SK-N-SH (cell line): ENCODE results near the gene AGR3. TPM values are rescaled to one million over a fixed set of nuclear protein-coding genes. Genes with fewer than 3 reads are reported as not detected.

Source experiments
- CTCF ChIA-PET: fragments of 300-600, 350-600 bp; formaldehyde crosslinking; extraction: SDS; loops from one replicate; lab custom pipeline; 2021; lab: Yijun Ruan, JAX
- POLR2A ChIA-PET: fragments of 350-600 bp; sonication (Branson Sonifier 250); formaldehyde crosslinking; extraction: SDS; loops from one replicate; lab custom pipeline; 2020; ENCODE audit warnings: antibody characterized with exemption, inconsistent platforms; lab: Yijun Ruan, JAX
- DNase-seq: peaks from one replicate; pipeline ENCODE4 v3.0.0; 2012
- H2AFZ ChIP-seq: fragments of 200-600 bp; sonication (generic); 2 replicates; pipeline ENCODE4 v1.8.1; 2016; ENCODE audit warnings: antibody characterized with exemption, mild to moderate bottlenecking, low read depth
- H3F3A ChIP-seq: fragments of 200-600 bp; sonication (generic); replicated peaks from 2 replicates; pipeline ENCODE3; 2016; ENCODE audit warnings: antibody characterized with exemption, mild to moderate bottlenecking; ENCODE audit not compliant: insufficient read depth
- H3K27ac ChIP-seq, 2 experiments: fragments of 200-500 bp in 1 of 2; fragments of 200-600 bp in 1 of 2; sonication (Bioruptor generic) in 1 of 2; sonication (generic), shearing (Covaris generic) in 1 of 2; 2 replicates each; pipeline versions ENCODE4 v1.5.1 to v1.6.1; 2014 to 2016; ENCODE audit warnings: low read depth in 2 of 2, inconsistent platforms in 1 of 2, low read length in 1 of 2, mild to moderate bottlenecking in 1 of 2, mixed read lengths in 1 of 2
- H3K27me3 ChIP-seq: fragments of 200-600 bp; sonication (generic), shearing (Covaris generic); 2 replicates; pipeline ENCODE4 v1.6.1; 2016; ENCODE audit warnings: mixed run types; ENCODE audit not compliant: insufficient read depth
- H3K36me3 ChIP-seq, 2 experiments: fragments of 200-500 bp in 1 of 2; fragments of 200-600 bp in 1 of 2; sonication (Bioruptor generic) in 1 of 2; sonication (generic) in 1 of 2; replicated peaks in 1 of 2; 2 replicates each; pipeline versions ENCODE3 to v1.5.1; 2014 to 2016; ENCODE audit warnings: low read length in 1 of 2, mild to moderate bottlenecking in 1 of 2; ENCODE audit not compliant: insufficient read depth in 2 of 2, control insufficient read depth in 1 of 2
- H3K4me1 ChIP-seq, 2 experiments: fragments of 200-500 bp in 1 of 2; fragments of 200-600 bp in 1 of 2; sonication (Bioruptor generic) in 1 of 2; sonication (generic), shearing (Covaris generic) in 1 of 2; 2 replicates each; pipeline versions ENCODE4 v1.5.1 to v1.6.1; 2014 to 2016; ENCODE audit warnings: low read depth in 1 of 2, low read length in 1 of 2, mixed run types in 1 of 2; ENCODE audit not compliant: insufficient read depth in 2 of 2, control insufficient read depth in 1 of 2
- H3K4me2 ChIP-seq: fragments of 200-600 bp; sonication (generic), shearing (Covaris generic); 2 replicates; pipeline ENCODE4 v1.6.1; 2017; ENCODE audit warnings: mixed run types
- H3K4me3 ChIP-seq, 2 experiments: fragments of 200-500 bp in 1 of 2; fragments of 200-600 bp in 1 of 2; sonication (Bioruptor generic) in 1 of 2; sonication (generic), shearing (Covaris generic) in 1 of 2; 2 replicates each; pipeline versions ENCODE4 v1.5.1 to v1.8.1; 2014 to 2016; ENCODE audit warnings: low read depth in 2 of 2, inconsistent platforms in 1 of 2, low read length in 1 of 2, mild to moderate bottlenecking in 1 of 2, mixed read lengths in 1 of 2, moderate library complexity in 1 of 2
- H3K79me2 ChIP-seq: fragments of 200-600 bp; sonication (generic); 2 replicates; pipeline ENCODE4 v1.8.1; 2017; ENCODE audit warnings: mild to moderate bottlenecking; ENCODE audit not compliant: insufficient read depth
- H3K9ac ChIP-seq: fragments of 200-600 bp; sonication (generic); 2 replicates; pipeline ENCODE4 v1.6.1; 2017; ENCODE audit warnings: mixed run types
- H3K9me2 ChIP-seq: fragments of 200-600 bp; sonication (generic); 2 replicates; pipeline ENCODE4 v1.6.1; 2017; ENCODE audit warnings: mixed run types
- H3K9me3 ChIP-seq: fragments of 200-600 bp; sonication (generic); 2 replicates; pipeline ENCODE4 v1.6.1; 2017; ENCODE audit warnings: mixed run types, mild to moderate bottlenecking, moderate library complexity
- H4K20me1 ChIP-seq: fragments of 200-600 bp; sonication (generic); 2 replicates; pipeline ENCODE4 v1.6.1; 2017; ENCODE audit warnings: mild to moderate bottlenecking, mixed run types; ENCODE audit not compliant: insufficient read depth
- CHD2 ChIP-seq: fragments of 150-350 bp; IDR thresholded peaks from 2 replicates; pipeline ENCODE4 v1.6.1; 2018; ENCODE audit warnings: low read length; ENCODE audit not compliant: partially characterized antibody
- EP300 ChIP-seq, 2 experiments: IDR thresholded peaks; 2 replicates each; pipeline versions ENCODE4 v1.4.0 to v1.6.1; 2012; ENCODE audit warnings: borderline replicate concordance in 1 of 2, low read depth in 1 of 2, low read length in 1 of 2
- FOSL2 ChIP-seq: IDR thresholded peaks from 2 replicates; pipeline ENCODE4 v1.4.0; 2012; ENCODE audit warnings: low read depth, mild to moderate bottlenecking, moderate library complexity, borderline replicate concordance
- GATA2 ChIP-seq: sonication (generic); formaldehyde crosslinking; IDR thresholded peaks from 2 replicates; pipeline ENCODE4 v1.5.0; 2020; ENCODE audit warnings: mild to moderate bottlenecking, missing genetic modification reagents
- JUND ChIP-seq: IDR thresholded peaks from 2 replicates; pipeline ENCODE4 v1.4.0; 2012
- MXI1 ChIP-seq: IDR thresholded peaks from 2 replicates; pipeline ENCODE4 v1.6.1; 2012; ENCODE audit warnings: mild to moderate bottlenecking, low read depth, low read length, improper control_type of control experiment
- RFX5 ChIP-seq: IDR thresholded peaks from 2 replicates; pipeline ENCODE4 v1.6.1; 2012; ENCODE audit warnings: mild to moderate bottlenecking, improper control_type of control experiment, low read length
- TAF1 ChIP-seq: IDR thresholded peaks from 2 replicates; pipeline ENCODE4 v1.6.1; 2012; ENCODE audit warnings: low read depth, mild to moderate bottlenecking, low read length, moderate library complexity, borderline replicate concordance
- WGBS: methylation state at CpG from one replicate; pipeline ENCODE4 v1.1.6; 2017; ENCODE audit warnings: low lambda C conversion rate; 5-methylcytosine and 5-hydroxymethylcytosine counted together
- polyA plus RNA-seq, 3 experiments: library from polyadenylated mRNA; depleted of rRNA; stranded (reverse); fragments of >200 nt; gene quantifications; 2 replicates each; pipeline ENCODE4 v1.2.3, GENCODE V29; 2012
- TF ChIP-seq, protein P1 (sequence below): fragments of 150-350 bp; IDR thresholded peaks from 2 replicates; pipeline ENCODE4 v1.6.1; 2017; ENCODE audit warnings: antibody characterized with exemption, low read length, low read depth, borderline replicate concordance

Gene AGR3
- polyA plus RNA-seq, 1 of the 3 experiments (the other 2 are of a cell fraction): not detected

- H3K27me3 ChIP-seq: peaks cover 39% of the 10 kb centered on the region; the same call in 1 of the 2 replicates
- no peak for TF ChIP-seq TAF1
- no peak for TF ChIP-seq GATA2 (CRISPR knock-in tag)
- TF ChIP-seq CHD2: no peak
- TF ChIP-seq, protein P1, sequence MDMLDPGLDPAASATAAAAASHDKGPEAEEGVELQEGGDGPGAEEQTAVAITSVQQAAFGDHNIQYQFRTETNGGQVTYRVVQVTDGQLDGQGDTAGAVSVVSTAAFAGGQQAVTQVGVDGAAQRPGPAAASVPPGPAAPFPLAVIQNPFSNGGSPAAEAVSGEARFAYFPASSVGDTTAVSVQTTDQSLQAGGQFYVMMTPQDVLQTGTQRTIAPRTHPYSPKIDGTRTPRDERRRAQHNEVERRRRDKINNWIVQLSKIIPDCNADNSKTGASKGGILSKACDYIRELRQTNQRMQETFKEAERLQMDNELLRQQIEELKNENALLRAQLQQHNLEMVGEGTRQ: no peak
- CTCF ChIA-PET: interaction anchor here (0.7 to 1.9 kb wide), 3 partner anchors 10 to 48 kb away, joined by 3 to 4 read pairs (median 3); no protein-coding TSS in a partner anchor
Observed at GRCh38 chr7:16849296-16850148, 32.3 kb downstream of the AGR3 start.

GRCh38 chr7:16847381-16847860, 34.4 kb downstream of the AGR3 start:
- DNase-seq: no peak
- CTCF ChIA-PET: interaction anchor here (0.7 to 1.5 kb wide), 2 partner anchors 13 to 152 kb away, joined by 3 to 5 read pairs; no protein-coding TSS in a partner anchor
- H3K4me2 ChIP-seq: peak overlapping the region; percentile 52; the same call in 1 of the 2 replicates
- TF ChIP-seq RFX5 (no peak), MXI1 (no peak), FOSL2 (0 out of 2 replicates have a peak, but pooled peaks have one; percentile 4), EP300 (IDR thresholded peaks at IDR 0.05; ENCODE audit: borderline replicate concordance in 1 of 2, low read depth in 1 of 2, low read length in 1 of 2) (no peak), JUND (no peak)
- no peaks in the 10 kb centered on the region for H3K36me3 ChIP-seq
- H3K9ac ChIP-seq: no peak overlapping the region
- H3K27me3 ChIP-seq: peaks cover 23% of the 10 kb centered on the region; the same call in 1 of the 2 replicates
- 20% methylated on average over 6 of the region's 6 CpGs for WGBS
- H2AFZ ChIP-seq: no peak overlapping the region
- H3K79me2 ChIP-seq: no peaks in the 10 kb centered on the region
- H3K4me1 ChIP-seq: peaks cover 0 to 4% of the 10 kb centered on the region in 2 experiments; a peak in 1 of 4 replicates
- H3K9me3 ChIP-seq: no peaks in the 10 kb centered on the region
- H3K4me3 ChIP-seq: no peak overlapping the region
- POLR2A ChIA-PET: no interaction called here
- H4K20me1 ChIP-seq: no peaks in the 10 kb centered on the region
- H3K27ac ChIP-seq: no peak overlapping the region
- H3F3A ChIP-seq: no peaks in the 10 kb centered on the region
- H3K9me2 ChIP-seq: no peaks in the 10 kb centered on the region

More at GRCh38 chr7:16849296-16850148, 32.3 kb downstream of the AGR3 start:
- Histone ChIP-seq H3K9me2 (no peaks in the 10 kb centered on the region), H3K9me3 (no peaks in the 10 kb centered on the region), H2AFZ (no peak overlapping the region), H3F3A (no peaks in the 10 kb centered on the region), H3K9ac (no peak overlapping the region), H3K27ac (no peak overlapping the region), H3K4me2 (no peak overlapping the region), H3K4me1 (peaks cover 0 to 4% of the 10 kb centered on the region in 2 experiments; a peak in 2 of 4 replicates), H3K79me2 (no peaks in the 10 kb centered on the region), H3K36me3 (no peaks in the 10 kb centered on the region), H4K20me1 (no peaks in the 10 kb centered on the region), H3K4me3 (no peak overlapping the region)
- WGBS: 42% methylated on average over 12 of the region's 12 CpGs
- POLR2A ChIA-PET: no interaction called here
- DNase-seq: no peak
